ENCODE results near the gene SERPINE1. TPM values are rescaled to one million over a fixed set of nuclear protein-coding genes. Genes with fewer than 3 reads are reported as not detected.

Gene SERPINE1
- total and polyA plus RNA-seq, 2 of the 4 experiments (the other 2 are of a cell fraction): 1,441 to 2,783 TPM

- dilution Hi-C loops (cut with HindIII; ENCODE audit: low sequenced_read_pairs, unreplicated experiment) (no loop called here), intact Hi-C loops (cut with micrococcal nuclease) (no loop called here), in situ Hi-C loops (cut with MboI; ENCODE audit: low sequenced_read_pairs) (loop anchor here (5.0 kb wide), 1 partner anchor 40 kb away; no protein-coding TSS in a partner anchor)
- TF ChIP-seq MAFK (IDR thresholded peaks at IDR 0.05; ENCODE audit: low read depth, low read length) (no peak), BHLHE40 (IDR thresholded peaks at IDR 0.05; ENCODE audit: low read depth, low read length) (no peak), CTCF (conservative IDR thresholded peaks at IDR 0.05; ENCODE audit: low read depth, low read length) (no peak), RFX5 (IDR thresholded peaks at IDR 0.05; ENCODE audit: low read depth, low read length) (no peak), USF2 (IDR thresholded peaks at IDR 0.05; ENCODE audit: low read depth, low read length) (no peak), RAD21 (IDR thresholded peaks at IDR 0.05; ENCODE audit: low read length) (no peak), NFE2L2 (IDR thresholded peaks at IDR 0.05; ENCODE audit: low read depth, low read length) (no peak)
- TF ChIP-seq, protein P1, sequence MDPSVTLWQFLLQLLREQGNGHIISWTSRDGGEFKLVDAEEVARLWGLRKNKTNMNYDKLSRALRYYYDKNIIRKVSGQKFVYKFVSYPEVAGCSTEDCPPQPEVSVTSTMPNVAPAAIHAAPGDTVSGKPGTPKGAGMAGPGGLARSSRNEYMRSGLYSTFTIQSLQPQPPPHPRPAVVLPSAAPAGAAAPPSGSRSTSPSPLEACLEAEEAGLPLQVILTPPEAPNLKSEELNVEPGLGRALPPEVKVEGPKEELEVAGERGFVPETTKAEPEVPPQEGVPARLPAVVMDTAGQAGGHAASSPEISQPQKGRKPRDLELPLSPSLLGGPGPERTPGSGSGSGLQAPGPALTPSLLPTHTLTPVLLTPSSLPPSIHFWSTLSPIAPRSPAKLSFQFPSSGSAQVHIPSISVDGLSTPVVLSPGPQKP (IDR thresholded peaks at IDR 0.05; ENCODE audit: borderline replicate concordance, low read depth, low read length): no peak
- POLR2A ChIA-PET (ENCODE audit: unreplicated experiment): no interaction called here
- Histone ChIP-seq H3K27me3 (ENCODE audit: control insufficient read depth, insufficient read depth, low read length) (peaks cover 6% of the 10 kb centered on the region; the same call in 1 of the 2 replicates), H2AFZ (replicated peaks; ENCODE audit: low read length, poor library complexity) (no peak overlapping the region), H3K4me3 (ENCODE audit: insufficient read depth, low read depth, low read length) (no peak overlapping the region), H3K56ac (ENCODE audit: extremely low read depth, insufficient read depth, low read length) (no peak overlapping the region), H3K23ac (ENCODE audit: low read depth, low read length) (no peak overlapping the region), H2BK120ac (ENCODE audit: low read depth, low read length) (no peak overlapping the region), H4K5ac (ENCODE audit: low read depth, low read length) (no peak overlapping the region), H4K91ac (ENCODE audit: insufficient read depth, low read depth, low read length) (no peak overlapping the region), H3K4ac (ENCODE audit: low read depth, low read length) (no peak overlapping the region), H2BK15ac (ENCODE audit: low read depth, low read length) (no peak overlapping the region), H3K36me3 (ENCODE audit: control insufficient read depth, insufficient read depth, low read length) (no peaks in the 10 kb centered on the region), H3K14ac (replicated peaks; ENCODE audit: low read depth, low read length) (no peak overlapping the region), H3K4me1 (ENCODE audit: control insufficient read depth, insufficient read depth, low read length) (no peaks in the 10 kb centered on the region), H2AK5ac (ENCODE audit: low read depth, low read length) (no peak overlapping the region), H2BK5ac (ENCODE audit: low read depth, low read length, poor library complexity, severe bottlenecking) (no peak overlapping the region), H3K9me3 (ENCODE audit: control insufficient read depth, insufficient read depth, low read length) (no peaks in the 10 kb centered on the region), H3K9ac (ENCODE audit: low read depth, low read length) (no peak overlapping the region), H4K8ac (ENCODE audit: low read depth in 2 of 2, low read length in 2 of 2) (no peak overlapping the region), H2AK9ac (replicated peaks; ENCODE audit: low read depth, low read length, poor library complexity) (no peak overlapping the region), H4K20me1 (ENCODE audit: insufficient read depth, low read length) (no peaks in the 10 kb centered on the region), H3K9me1 (ENCODE audit: insufficient read depth, low read length) (peaks cover 7% of the 10 kb centered on the region; the same call in 1 of the 2 replicates), H3K27ac (ENCODE audit: insufficient read depth, low read length) (no peak overlapping the region), H3K79me1 (ENCODE audit: low read depth in 1 of 2, low read length in 2 of 2) (no peaks in the 10 kb centered on the region), H3K4me2 (ENCODE audit: low read depth, low read length) (no peak overlapping the region), H3K18ac (ENCODE audit: low read depth, low read length) (no peak overlapping the region), H2BK20ac (ENCODE audit: low read depth, low read length) (no peak overlapping the region)
- no TSS peak for BruUV-seq (replicated peaks)
- ATAC-seq (ENCODE audit: low read depth): no peak
- DNase-seq: no peak
- CTCF ChIA-PET: interaction anchor here (0.6 kb wide), 2 partner anchors 73 to 76 kb away, joined by 3 to 6 read pairs; no protein-coding TSS in a partner anchor
- no CpG with 5 or more reads among the region's 4 CpGs for WGBS, 2 experiments (ENCODE audit: extremely low coverage in 2 of 2, insufficient read length in 1 of 2)
Measured at GRCh38 chr7:101186844-101187428, 60.0 kb downstream of the SERPINE1 start.

Data from IMR-90 (cell line).